Tibial nerve (tissue), 4 donors: ENCODE data around the gene SPATA13.

Experiments
- CTCF ChIP-seq, 5 experiments: fragments of 200-600 bp in 3 of 5; fragments of 450-650 bp in 2 of 5; sonication (generic) in 3 of 5; IDR thresholded peaks; one replicate each; pipeline ENCODE4 v1.5.1; 2016 to 2019; ENCODE audit warnings: antibody characterized with exemption in 5 of 5, mild to moderate bottlenecking in 3 of 5, moderate library complexity in 2 of 5
- EP300 ChIP-seq, 2 donors: sonication (generic); formaldehyde crosslinking; IDR thresholded peaks; one replicate each; pipeline ENCODE4 v1.6.1; 2017; ENCODE audit warnings: antibody characterized with exemption in 2 of 2, mild to moderate bottlenecking in 1 of 2
- POLR2A ChIP-seq, 2 donors: fragments of 450-650 bp; IDR thresholded peaks; one replicate each; pipeline ENCODE4 v1.6.1; 2017; ENCODE audit warnings: antibody characterized with exemption in 2 of 2, mild to moderate bottlenecking in 2 of 2, moderate library complexity in 2 of 2

- TF ChIP-seq POLR2A (IDR thresholded peaks at IDR 0.05): no peak
- no peak for TF ChIP-seq CTCF (IDR thresholded peaks at IDR 0.05)
- no peak for TF ChIP-seq EP300 (IDR thresholded peaks at IDR 0.05)
Measured at GRCh38 chr13:24178847-24179485, 18.4 kb downstream of the SPATA13 start.
